ENCODE measurements around the gene SLC25A29.

Gene SLC25A29

GRCh38 chr14:100268591-100269207 lies 37.5 kb downstream of the SLC25A29 start:
- DNase-seq (ENCODE audit: low spot score) = no peak
- in situ Hi-C loops (cut with MboI; ENCODE audit: low sequenced_read_pairs, unreplicated experiment) = no loop called here
- TF ChIP-seq, protein P1, sequence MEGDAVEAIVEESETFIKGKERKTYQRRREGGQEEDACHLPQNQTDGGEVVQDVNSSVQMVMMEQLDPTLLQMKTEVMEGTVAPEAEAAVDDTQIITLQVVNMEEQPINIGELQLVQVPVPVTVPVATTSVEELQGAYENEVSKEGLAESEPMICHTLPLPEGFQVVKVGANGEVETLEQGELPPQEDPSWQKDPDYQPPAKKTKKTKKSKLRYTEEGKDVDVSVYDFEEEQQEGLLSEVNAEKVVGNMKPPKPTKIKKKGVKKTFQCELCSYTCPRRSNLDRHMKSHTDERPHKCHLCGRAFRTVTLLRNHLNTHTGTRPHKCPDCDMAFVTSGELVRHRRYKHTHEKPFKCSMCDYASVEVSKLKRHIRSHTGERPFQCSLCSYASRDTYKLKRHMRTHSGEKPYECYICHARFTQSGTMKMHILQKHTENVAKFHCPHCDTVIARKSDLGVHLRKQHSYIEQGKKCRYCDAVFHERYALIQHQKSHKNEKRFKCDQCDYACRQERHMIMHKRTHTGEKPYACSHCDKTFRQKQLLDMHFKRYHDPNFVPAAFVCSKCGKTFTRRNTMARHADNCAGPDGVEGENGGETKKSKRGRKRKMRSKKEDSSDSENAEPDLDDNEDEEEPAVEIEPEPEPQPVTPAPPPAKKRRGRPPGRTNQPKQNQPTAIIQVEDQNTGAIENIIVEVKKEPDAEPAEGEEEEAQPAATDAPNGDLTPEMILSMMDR (IDR thresholded peaks at IDR 0.05; ENCODE audit: borderline replicate concordance, control extremely low read depth, extremely low read depth, insufficient read depth, missing control alignments) = no peak

GRCh38 chr14:100267990-100268389 lies 38.3 kb downstream of the SLC25A29 start:
- in situ Hi-C loops (cut with MboI; ENCODE audit: low sequenced_read_pairs, unreplicated experiment) = no loop called here
- no peak for DNase-seq (ENCODE audit: low spot score)
- TF ChIP-seq, protein P1 (IDR thresholded peaks at IDR 0.05; ENCODE audit: borderline replicate concordance, control extremely low read depth, extremely low read depth, insufficient read depth, missing control alignments) = no peak

DNA sequence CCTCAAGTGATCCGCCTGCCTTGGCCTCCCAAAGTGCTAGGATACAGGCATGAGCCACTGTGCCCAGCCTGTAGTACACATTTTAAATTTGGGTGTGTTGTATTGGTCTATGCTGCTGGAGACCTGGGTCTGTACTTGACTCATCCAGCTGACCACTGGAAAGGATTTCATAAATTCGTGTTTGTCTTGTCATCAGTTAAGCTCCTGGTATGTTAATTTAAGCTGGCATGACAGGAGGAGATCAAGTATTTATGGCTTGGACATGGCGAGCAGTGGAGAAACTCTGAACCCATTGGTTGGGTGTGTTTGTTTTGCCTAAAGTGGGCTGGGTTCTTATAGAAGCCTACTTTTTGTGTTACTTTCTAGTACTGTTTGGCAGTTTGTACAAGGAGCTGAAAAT lies 43.1 kb downstream of the SLC25A29 start:
- no peak for DNase-seq (ENCODE audit: low spot score)
- in situ Hi-C loops (cut with MboI; ENCODE audit: low sequenced_read_pairs, unreplicated experiment) = no loop called here
- TF ChIP-seq, protein P1 (IDR thresholded peaks at IDR 0.05; ENCODE audit: borderline replicate concordance, control extremely low read depth, extremely low read depth, insufficient read depth, missing control alignments) = no peak

DNA sequence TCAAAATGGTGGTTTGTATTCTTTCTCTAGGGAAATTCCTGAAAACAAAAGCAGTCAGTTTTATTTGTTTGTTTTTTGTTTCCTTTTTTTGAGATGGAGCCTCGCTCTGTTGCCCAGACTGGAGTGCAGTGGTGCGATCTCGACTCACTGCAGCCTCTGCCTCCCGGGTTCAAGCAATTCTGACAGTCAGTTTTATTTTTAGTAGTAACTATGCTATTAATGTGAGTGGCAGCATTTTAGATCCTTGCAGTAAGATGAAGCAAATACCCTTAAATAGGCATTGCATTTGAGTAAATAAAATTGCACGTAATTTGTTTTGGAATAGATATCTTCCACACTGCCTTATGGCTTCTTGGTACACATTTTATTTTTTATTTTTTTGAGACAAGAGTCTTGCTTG lies 43.7 kb downstream of the SLC25A29 start:
- TF ChIP-seq, protein P1 (IDR thresholded peaks at IDR 0.05; ENCODE audit: borderline replicate concordance, control extremely low read depth, extremely low read depth, insufficient read depth, missing control alignments) = no peak
- in situ Hi-C loops (cut with MboI; ENCODE audit: low sequenced_read_pairs, unreplicated experiment) = no loop called here
- no peak for DNase-seq (ENCODE audit: low spot score)

DNA sequence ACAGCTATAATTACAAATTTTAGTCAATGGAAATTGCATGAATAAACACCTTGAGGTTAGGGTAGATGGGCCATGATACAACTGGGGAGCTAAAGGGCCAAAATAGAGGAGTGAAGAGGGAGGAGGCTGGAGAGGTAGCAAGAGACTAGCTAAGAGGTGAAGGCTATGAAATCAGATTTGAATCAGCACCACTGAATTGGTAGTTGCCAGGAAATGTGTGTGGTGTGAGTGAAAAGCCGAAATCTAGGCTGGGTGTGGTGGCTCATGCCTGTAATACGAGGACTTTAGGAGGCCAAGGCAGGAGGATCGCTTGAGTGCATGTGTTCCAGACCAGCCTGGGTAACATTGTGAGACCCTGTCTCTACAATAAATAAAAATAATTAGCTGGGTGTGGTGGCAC lies 44.6 kb downstream of the SLC25A29 start:
- in situ Hi-C loops (cut with MboI; ENCODE audit: low sequenced_read_pairs, unreplicated experiment) = no loop called here
- TF ChIP-seq, protein P1 (IDR thresholded peaks at IDR 0.05; ENCODE audit: borderline replicate concordance, control extremely low read depth, extremely low read depth, insufficient read depth, missing control alignments) = no peak
- DNase-seq (ENCODE audit: low spot score) = no peak

- in situ Hi-C loops (cut with MboI; ENCODE audit: low sequenced_read_pairs, unreplicated experiment) = no loop called here
- TF ChIP-seq, protein P1 (IDR thresholded peaks at IDR 0.05; ENCODE audit: borderline replicate concordance, control extremely low read depth, extremely low read depth, insufficient read depth, missing control alignments) = no peak
- no peak for DNase-seq (ENCODE audit: low spot score)
Observed at GRCh38 chr14:100256339-100256895, 49.8 kb downstream of the SLC25A29 start.

All from GM13976 (cell line).